Caco-2 (cell line): ENCODE data around the gene DGKB. TPM values are rescaled to one million over a fixed set of nuclear protein-coding genes. Genes with fewer than 3 reads are reported as not detected.

Source experiments
- BruUV-seq: library from RNA; stranded (reverse); fragments of 400-500 nt; replicated peaks from 2 replicates; lab custom pipeline; 2021; lab: Mats Ljungman, UMichigan
- CTCF ChIA-PET: fragments of 300-600 bp; sonication (Branson Sonifier 250); formaldehyde crosslinking; loops from one replicate; lab custom pipeline; 2022; ENCODE audit warnings: antibody characterized with exemption; lab: Charles Lee
- POLR2A ChIA-PET: fragments of 300-600 bp; sonication (Branson Sonifier 250); formaldehyde crosslinking; loops from one replicate; lab custom pipeline; 2022; ENCODE audit warnings: antibody characterized with exemption; lab: Charles Lee
- DNase-seq, 2 experiments: peaks; one replicate each; pipeline versions ENCODE4 v3.0.0 to v3.0.0-alpha.2; 2020 to 2022
- H3K27me3 ChIP-seq: replicated peaks from 2 replicates; pipeline ENCODE4 v1.6.0; 2011; ENCODE audit warnings: low read length; ENCODE audit not compliant: control insufficient read depth, insufficient read depth
- H3K36me3 ChIP-seq: 2 replicates; pipeline ENCODE4 v1.5.1; 2011; ENCODE audit warnings: low read length; ENCODE audit not compliant: control insufficient read depth, insufficient read depth
- H3K4me1 ChIP-seq: fragments of 250-450 bp; sonication (Bioruptor Pico); 2 replicates; pipeline ENCODE4 v1.5.1; 2020; ENCODE audit warnings: mild to moderate bottlenecking
- H3K4me3 ChIP-seq: 2 replicates; pipeline ENCODE4 v1.5.1; 2011; ENCODE audit warnings: low read depth, mild to moderate bottlenecking, control low read depth, low read length
- H3K9me3 ChIP-seq: fragments of 250-450 bp; sonication (Bioruptor Pico); 2 replicates; pipeline ENCODE4 v1.5.1; 2020; ENCODE audit warnings: mild to moderate bottlenecking, moderate library complexity
- H3K27ac Mint-ChIP-seq: one replicate; pipeline ENCODE4 v1.8.0; 2022; ENCODE audit warnings: mixed read lengths; ENCODE audit not compliant: unreplicated experiment
- H3K27me3 Mint-ChIP-seq: one replicate; pipeline ENCODE4 v1.8.0; 2022; ENCODE audit warnings: mixed read lengths; ENCODE audit not compliant: insufficient read depth, unreplicated experiment
- H3K36me3 Mint-ChIP-seq: one replicate; pipeline ENCODE4 v1.8.0; 2022; ENCODE audit warnings: mild to moderate bottlenecking, mixed read lengths; ENCODE audit not compliant: insufficient read depth, unreplicated experiment
- H3K4me1 Mint-ChIP-seq: one replicate; pipeline ENCODE4 v1.8.0; 2022; ENCODE audit warnings: low read depth, mixed read lengths; ENCODE audit not compliant: unreplicated experiment
- H3K4me3 Mint-ChIP-seq: one replicate; pipeline ENCODE4 v1.8.0; 2022; ENCODE audit warnings: mild to moderate bottlenecking, moderate library complexity, mixed read lengths; ENCODE audit not compliant: unreplicated experiment
- H3K9me3 Mint-ChIP-seq: one replicate; pipeline ENCODE4 v1.8.0; 2022; ENCODE audit warnings: mixed read lengths; ENCODE audit not compliant: unreplicated experiment
- CTCF ChIP-seq, 2 experiments: fragments of 200-600 bp in 1 of 2; IDR thresholded peaks; 1 replicate in 1 of 2; 2 replicates in 1 of 2; pipeline versions ENCODE4 v1.5.1 to v1.8.0; 2011 to 2022; ENCODE audit warnings: antibody characterized with exemption in 1 of 2, control low read depth in 1 of 2, inconsistent platforms in 1 of 2, low read depth in 1 of 2, low read length in 1 of 2, mild to moderate bottlenecking in 1 of 2, moderate library complexity in 1 of 2; ENCODE audit not compliant: insufficient read depth in 1 of 2, severe bottlenecking in 1 of 2, unreplicated experiment in 1 of 2
- intact Hi-C: fragments of 100-400 bp; cut with micrococcal nuclease; formaldehyde crosslinking; loops from one replicate; pipeline ENCODE4 v1.10.0; 2022; ENCODE audit not compliant: unreplicated experiment
- total RNA-seq: library from RNA; stranded (reverse); gene quantifications from 2 replicates; pipeline ENCODE4 v1.2.3, GENCODE V29; 2022

DGKB gene
- total RNA-seq, 1 experiment from 2014 or later, result 0.39 TPM

DNA sequence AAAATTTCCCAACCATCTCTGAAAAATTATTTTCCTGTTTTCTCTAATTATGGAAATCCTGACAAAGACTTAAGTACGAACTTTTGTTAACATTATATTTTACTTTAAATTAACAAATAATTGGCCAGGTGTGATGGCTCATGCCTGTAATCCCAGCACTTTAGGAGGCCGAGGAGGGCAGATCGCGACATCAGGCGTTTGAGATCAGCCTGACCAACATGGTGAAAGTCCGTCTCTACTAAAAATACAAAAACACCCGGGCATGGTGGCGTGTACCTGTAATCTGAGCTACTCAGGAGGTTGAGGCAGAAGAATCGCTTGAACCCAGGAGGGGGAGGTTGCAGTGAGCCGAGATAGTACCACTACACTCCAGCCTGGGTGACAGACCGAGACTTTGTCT is 32.2 kb downstream of the DGKB start:
- Mint-ChIP-seq H3K36me3 (no peaks in the 10 kb centered on the region), H3K4me1 (no peaks in the 10 kb centered on the region), H3K9me3 (no peaks in the 10 kb centered on the region), H3K27me3 (no peaks in the 10 kb centered on the region), H3K27ac (no peak overlapping the region), H3K4me3 (no peak overlapping the region)
- TF ChIP-seq CTCF (IDR thresholded peaks at IDR 0.05; ENCODE audit: insufficient read depth in 1 of 2, low read depth in 1 of 2, low read length in 1 of 2, severe bottlenecking in 1 of 2, unreplicated experiment in 1 of 2), result no peak
- no peak overlapping the region for H3K4me3 ChIP-seq
- DNase-seq, result no peak
- BruUV-seq, result no TSS peak
- no peaks in the 10 kb centered on the region for H3K27me3 ChIP-seq
- H3K36me3 ChIP-seq, result no peaks in the 10 kb centered on the region
- ChIA-PET CTCF (no interaction called here), POLR2A (no interaction called here)
- H3K9me3 ChIP-seq, result no peaks in the 10 kb centered on the region
- intact Hi-C loops, result no loop called here
- no peaks in the 10 kb centered on the region for H3K4me1 ChIP-seq

GRCh38 chr7:14868937-14869336 is 33.6 kb downstream of the DGKB start:
- Mint-ChIP-seq H3K4me3 (no peak overlapping the region), H3K36me3 (no peaks in the 10 kb centered on the region), H3K9me3 (no peaks in the 10 kb centered on the region), H3K27me3 (no peaks in the 10 kb centered on the region), H3K4me1 (no peaks in the 10 kb centered on the region), H3K27ac (no peak overlapping the region)
- ChIA-PET POLR2A (no interaction called here), CTCF (no interaction called here)
- no peak for DNase-seq
- no peaks in the 10 kb centered on the region for H3K27me3 ChIP-seq
- no peaks in the 10 kb centered on the region for H3K36me3 ChIP-seq
- H3K4me1 ChIP-seq, result no peaks in the 10 kb centered on the region
- intact Hi-C loops, result no loop called here
- H3K9me3 ChIP-seq, result no peaks in the 10 kb centered on the region
- TF ChIP-seq CTCF (IDR thresholded peaks at IDR 0.05; ENCODE audit: insufficient read depth in 1 of 2, low read depth in 1 of 2, low read length in 1 of 2, severe bottlenecking in 1 of 2, unreplicated experiment in 1 of 2), result no peak
- BruUV-seq, result no TSS peak
- H3K4me3 ChIP-seq, result no peak overlapping the region

DNA sequence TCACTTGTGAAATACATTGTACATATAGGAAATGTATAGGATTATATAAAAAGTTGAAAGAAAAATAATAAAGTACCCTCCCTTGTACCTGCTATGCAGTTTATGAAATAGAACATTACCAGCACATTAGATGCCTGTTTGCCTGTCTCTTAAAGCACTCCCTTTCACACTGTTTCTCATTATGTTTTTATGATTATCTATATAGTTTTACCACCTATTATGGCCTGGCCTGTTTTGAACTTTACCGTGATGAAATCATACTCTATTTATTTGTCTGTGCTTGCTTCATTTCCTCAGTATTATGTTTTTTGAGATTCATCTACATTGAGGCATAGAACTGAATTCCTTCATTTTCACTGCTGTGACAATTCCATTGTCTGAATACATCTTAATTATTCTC is 41.1 kb downstream of the DGKB start:
- no peaks in the 10 kb centered on the region for H3K27me3 Mint-ChIP-seq
- H3K4me1 Mint-ChIP-seq, result no peaks in the 10 kb centered on the region
- no peak overlapping the region for H3K4me3 Mint-ChIP-seq
- H3K4me3 ChIP-seq, result no peak overlapping the region
- H3K9me3 ChIP-seq, result no peaks in the 10 kb centered on the region
- H3K36me3 Mint-ChIP-seq, result no peaks in the 10 kb centered on the region
- ChIA-PET POLR2A (no interaction called here), CTCF (no interaction called here)
- DNase-seq, result no peak
- H3K27me3 ChIP-seq, result no peaks in the 10 kb centered on the region
- H3K36me3 ChIP-seq, result no peaks in the 10 kb centered on the region
- TF ChIP-seq CTCF (IDR thresholded peaks at IDR 0.05; ENCODE audit: insufficient read depth in 1 of 2, low read depth in 1 of 2, low read length in 1 of 2, severe bottlenecking in 1 of 2, unreplicated experiment in 1 of 2), result no peak
- no peaks in the 10 kb centered on the region for H3K9me3 Mint-ChIP-seq
- intact Hi-C loops, result no loop called here
- BruUV-seq, result no TSS peak
- H3K27ac Mint-ChIP-seq, result no peak overlapping the region
- no peaks in the 10 kb centered on the region for H3K4me1 ChIP-seq
